HG02938 (cell line): ENCODE results near the gene MAPK8IP2.
A peak's percentile ranks its signal among the peaks of the same experiment; 100 is the strongest.

Experiments used
- ATAC-seq: cut with Tn5 transposase; IDR thresholded peaks from one replicate; pipeline ENCODE4 v1.9.1; 2021; ENCODE audit warnings: mild to moderate bottlenecking, moderate library complexity; ENCODE audit not compliant: unreplicated experiment

The MAPK8IP2 gene

GRCh38 chr22:50575426-50575941 is 25.1 kb upstream of the MAPK8IP2 start:
- no peak for ATAC-seq

GRCh38 chr22:50576070-50576469 is 24.5 kb upstream of the MAPK8IP2 start:
- no peak for ATAC-seq

GRCh38 chr22:50576806-50577696 is 23.5 kb upstream of the MAPK8IP2 start:
- no peak for ATAC-seq

- ATAC-seq, result no peak
Measured at GRCh38 chr22:50577697-50577986, 23.0 kb upstream of the MAPK8IP2 start.

GRCh38 chr22:50577987-50578775 is 22.4 kb upstream of the MAPK8IP2 start, which contains the start of gene CPT1B:
Gene CPT1B, minus strand, starts transcription at chr22:50578427. Its CDS starts 512 bp downstream, at chr22:50577915.
- no peak for ATAC-seq

- no peak for ATAC-seq
Measured at GRCh38 chr22:50578776-50579310, 21.8 kb upstream of the MAPK8IP2 start.

GRCh38 chr22:50579752-50580151 is 20.8 kb upstream of the MAPK8IP2 start:
- no peak for ATAC-seq

- no peak for ATAC-seq
Measured at GRCh38 chr22:50581031-50581949, 19.3 kb upstream of the MAPK8IP2 start.

- no peak for ATAC-seq
Measured at GRCh38 chr22:50581950-50582492, 18.6 kb upstream of the MAPK8IP2 start.

GRCh38 chr22:50582493-50583293 is 17.9 kb upstream of the MAPK8IP2 start, which contains the start of gene CHKB:
Gene CHKB, minus strand, starts transcription at chr22:50582849. Its CDS starts 68 bp downstream, at chr22:50582781.
- peak; percentile 85 for ATAC-seq

- ATAC-seq, result peak; percentile 24
Measured at GRCh38 chr22:50583294-50583861, 17.2 kb upstream of the MAPK8IP2 start.

GRCh38 chr22:50584106-50585096 is 16.2 kb upstream of the MAPK8IP2 start:
- no peak for ATAC-seq

- ATAC-seq, result no peak
Measured at GRCh38 chr22:50585238-50585637, 15.4 kb upstream of the MAPK8IP2 start.

- no peak for ATAC-seq
Measured at GRCh38 chr22:50585781-50586180, 14.8 kb upstream of the MAPK8IP2 start.

GRCh38 chr22:50586416-50586815 is 14.2 kb upstream of the MAPK8IP2 start:
- no peak for ATAC-seq

- no peak for ATAC-seq
Measured at GRCh38 chr22:50587407-50587806, 13.2 kb upstream of the MAPK8IP2 start.

GRCh38 chr22:50595189-50595588 is 5.4 kb upstream of the MAPK8IP2 start:
- no peak for ATAC-seq

- ATAC-seq, result no peak
Measured at GRCh38 chr22:50597097-50597496, 3.5 kb upstream of the MAPK8IP2 start.
